ENCODE data around the gene MTHFD2. TPM values are rescaled to one million over a fixed set of nuclear protein-coding genes. Genes with fewer than 3 reads are reported as not detected.

The MTHFD2 gene
- polyA plus RNA-seq, 3 donors: 24.1 to 39.4 (median 38.5) TPM

DNA sequence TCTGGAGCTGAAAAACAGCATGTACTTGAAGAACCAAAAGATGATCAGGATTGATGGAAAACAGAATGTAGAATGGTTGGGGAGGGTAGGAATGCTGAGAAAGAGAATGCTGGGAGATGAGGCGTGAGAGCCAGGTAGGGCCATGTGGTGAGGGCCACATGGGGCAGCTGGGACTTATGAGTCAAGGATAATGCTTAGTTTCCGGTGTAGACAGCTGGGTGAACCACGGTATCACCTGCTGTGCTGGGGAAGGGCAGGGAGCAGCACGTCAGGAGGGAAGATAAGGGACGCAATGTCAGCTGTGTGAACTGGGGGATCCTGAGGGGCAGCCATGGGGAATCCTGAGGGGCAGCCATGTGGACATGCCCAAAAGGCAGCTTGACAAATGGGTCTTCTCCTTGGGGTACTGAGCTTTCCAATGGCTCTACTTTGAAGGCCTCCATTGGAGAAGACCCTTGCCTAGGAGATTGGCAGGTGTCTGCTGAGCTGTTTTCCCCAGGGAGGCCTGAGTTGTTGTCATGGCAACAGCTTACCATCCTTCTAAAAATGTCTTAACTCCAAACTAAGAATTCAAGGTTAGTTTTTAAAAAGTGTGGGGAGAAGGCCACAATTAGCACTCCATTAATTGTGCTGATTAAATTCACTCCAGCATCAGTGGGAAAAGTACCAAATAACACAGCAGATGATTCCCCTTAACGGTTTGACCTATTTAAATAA is 51.1 kb downstream of the MTHFD2 start:
- Mint-ChIP-seq H3K36me3 (no peaks in the 10 kb centered on the region), H3K27me3 (ENCODE audit: low read depth in 3 of 3) (peaks cover 0 to 2% (median 1%) of the 10 kb centered on the region in 3 donors), H3K9me3 (no peaks in the 10 kb centered on the region), H3K27ac (no peak overlapping the region), H3K4me1 (peaks cover 10% of the 10 kb centered on the region), H3K4me3 (no peak overlapping the region)
- Histone ChIP-seq H3K4me3 (replicated peaks in 1 of 3; ENCODE audit: low read depth in 2 of 3, low read length in 3 of 3) (no peak overlapping the region), H3K4me2 (replicated peaks; ENCODE audit: extremely low read depth, low read length, poor library complexity, severe bottlenecking) (no peak overlapping the region), H4K20me1 (ENCODE audit: insufficient read depth, low read length) (no peaks in the 10 kb centered on the region), H3K9me3 (replicated peaks in 1 of 2; ENCODE audit: control insufficient read depth in 1 of 2, insufficient read depth in 1 of 2, low read length in 2 of 2) (no peaks in the 10 kb centered on the region), H3K36me3 (replicated peaks in 1 of 2; ENCODE audit: control insufficient read depth in 1 of 2, insufficient read depth in 2 of 2, low read length in 2 of 2) (no peaks in the 10 kb centered on the region), H3K27me3 (ENCODE audit: control insufficient read depth in 2 of 2, insufficient read depth in 2 of 2, low read length in 2 of 2) (no peaks in the 10 kb centered on the region), H3K27ac (ENCODE audit: low read depth in 1 of 2, low read length in 2 of 2) (no peak overlapping the region), H3K9ac (ENCODE audit: insufficient read depth, low read length, poor library complexity, severe bottlenecking) (no peak overlapping the region), H2AFZ (ENCODE audit: insufficient read depth, low read depth, low read length, poor library complexity, severe bottlenecking) (no peak overlapping the region), H3K79me2 (ENCODE audit: insufficient read depth, low read length) (no peaks in the 10 kb centered on the region), H3K4me1 (ENCODE audit: control insufficient read depth in 1 of 2, insufficient read depth in 2 of 2, low read length in 2 of 2) (no peaks in the 10 kb centered on the region)
- intact Hi-C loops (cut with micrococcal nuclease): no loop called here
- 97% methylated on average over 5 of the region's 6 CpGs for WGBS (ENCODE audit: insufficient coverage)
- TF ChIP-seq, protein P1, sequence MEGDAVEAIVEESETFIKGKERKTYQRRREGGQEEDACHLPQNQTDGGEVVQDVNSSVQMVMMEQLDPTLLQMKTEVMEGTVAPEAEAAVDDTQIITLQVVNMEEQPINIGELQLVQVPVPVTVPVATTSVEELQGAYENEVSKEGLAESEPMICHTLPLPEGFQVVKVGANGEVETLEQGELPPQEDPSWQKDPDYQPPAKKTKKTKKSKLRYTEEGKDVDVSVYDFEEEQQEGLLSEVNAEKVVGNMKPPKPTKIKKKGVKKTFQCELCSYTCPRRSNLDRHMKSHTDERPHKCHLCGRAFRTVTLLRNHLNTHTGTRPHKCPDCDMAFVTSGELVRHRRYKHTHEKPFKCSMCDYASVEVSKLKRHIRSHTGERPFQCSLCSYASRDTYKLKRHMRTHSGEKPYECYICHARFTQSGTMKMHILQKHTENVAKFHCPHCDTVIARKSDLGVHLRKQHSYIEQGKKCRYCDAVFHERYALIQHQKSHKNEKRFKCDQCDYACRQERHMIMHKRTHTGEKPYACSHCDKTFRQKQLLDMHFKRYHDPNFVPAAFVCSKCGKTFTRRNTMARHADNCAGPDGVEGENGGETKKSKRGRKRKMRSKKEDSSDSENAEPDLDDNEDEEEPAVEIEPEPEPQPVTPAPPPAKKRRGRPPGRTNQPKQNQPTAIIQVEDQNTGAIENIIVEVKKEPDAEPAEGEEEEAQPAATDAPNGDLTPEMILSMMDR (IDR thresholded peaks at IDR 0.05): no peak
- DNase-seq: no peak

DNA sequence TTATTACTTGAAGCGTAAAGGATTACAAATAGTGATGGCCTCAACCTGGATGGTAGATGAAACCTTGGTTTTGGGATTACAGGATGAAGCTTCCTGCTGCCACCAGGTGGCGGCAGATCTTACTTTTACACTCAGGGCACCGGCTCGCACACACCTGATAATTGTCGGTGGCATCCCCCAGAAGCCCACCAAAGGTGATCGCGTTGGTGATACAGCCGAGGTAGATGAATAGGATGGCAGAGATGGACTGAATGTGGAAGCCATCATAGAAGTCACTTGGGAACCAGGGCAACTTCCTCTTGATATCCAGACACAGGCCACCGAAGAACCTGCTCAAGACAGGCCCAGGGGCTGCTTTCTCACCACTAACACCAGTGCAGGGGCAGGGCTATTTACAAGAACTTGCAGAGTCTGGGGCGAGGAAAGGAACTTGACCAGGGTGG is 51.8 kb downstream of the MTHFD2 start:
- Histone ChIP-seq H3K4me2 (replicated peaks; ENCODE audit: extremely low read depth, low read length, poor library complexity, severe bottlenecking) (no peak overlapping the region), H3K27me3 (ENCODE audit: control insufficient read depth in 2 of 2, insufficient read depth in 2 of 2, low read length in 2 of 2) (no peaks in the 10 kb centered on the region), H3K27ac (ENCODE audit: low read depth in 1 of 2, low read length in 2 of 2) (no peak overlapping the region), H2AFZ (ENCODE audit: insufficient read depth, low read depth, low read length, poor library complexity, severe bottlenecking) (no peak overlapping the region), H3K9me3 (replicated peaks in 1 of 2; ENCODE audit: control insufficient read depth in 1 of 2, insufficient read depth in 1 of 2, low read length in 2 of 2) (no peaks in the 10 kb centered on the region), H3K4me1 (ENCODE audit: control insufficient read depth in 1 of 2, insufficient read depth in 2 of 2, low read length in 2 of 2) (no peaks in the 10 kb centered on the region), H3K4me3 (replicated peaks in 1 of 3; ENCODE audit: low read depth in 2 of 3, low read length in 3 of 3) (no peak overlapping the region), H3K36me3 (replicated peaks in 1 of 2; ENCODE audit: control insufficient read depth in 1 of 2, insufficient read depth in 2 of 2, low read length in 2 of 2) (no peaks in the 10 kb centered on the region), H3K79me2 (ENCODE audit: insufficient read depth, low read length) (no peaks in the 10 kb centered on the region), H3K9ac (ENCODE audit: insufficient read depth, low read length, poor library complexity, severe bottlenecking) (no peak overlapping the region), H4K20me1 (ENCODE audit: insufficient read depth, low read length) (no peaks in the 10 kb centered on the region)
- H3K9me3 Mint-ChIP-seq: no peaks in the 10 kb centered on the region
- TF ChIP-seq, protein P1 (IDR thresholded peaks at IDR 0.05): peak; percentile 82
- no peak overlapping the region for H3K27ac Mint-ChIP-seq
- DNase-seq: peak; percentile 8 to 24 (median 22)
- intact Hi-C loops (cut with micrococcal nuclease): no loop called here
- peaks cover 0 to 2% (median 1%) of the 10 kb centered on the region in 3 donors for H3K27me3 Mint-ChIP-seq (ENCODE audit: low read depth in 3 of 3)
- H3K4me1 Mint-ChIP-seq: peaks cover 10% of the 10 kb centered on the region
- WGBS (ENCODE audit: insufficient coverage): no CpG with 5 or more reads among the region's 10 CpGs
- no peak overlapping the region for H3K4me3 Mint-ChIP-seq
- no peaks in the 10 kb centered on the region for H3K36me3 Mint-ChIP-seq
